ENCODE data around the gene TAF13.
"Not testable (repeated sequence)": the region's sequence is repeated elsewhere in the genome, so short reads cannot be mapped to it uniquely, and the experiment has no call there.

The TAF13 gene

GRCh38 chr1:109024646-109025045, 51.2 kb downstream of the TAF13 start:
- DNase-seq (ENCODE audit: low read depth, low spot score) = no peak
- Histone ChIP-seq H3K9me3 (ENCODE audit: control insufficient read depth, insufficient read depth, low read length) (no peaks in the 10 kb centered on the region), H3K27me3 (ENCODE audit: control insufficient read depth, insufficient read depth, low read length) (no peaks in the 10 kb centered on the region), H3K36me3 (ENCODE audit: control insufficient read depth, insufficient read depth, low read length) (no peaks in the 10 kb centered on the region), H3K4me1 (ENCODE audit: control insufficient read depth, insufficient read depth, low read length) (no peaks in the 10 kb centered on the region), H3K4me3 (ENCODE audit: low read length) (no peak overlapping the region), H3K27ac (ENCODE audit: low read length) (no peak overlapping the region)
- no CpG with 5 or more reads among the region's 2 CpGs for WGBS (ENCODE audit: insufficient coverage, insufficient read length)

DNA sequence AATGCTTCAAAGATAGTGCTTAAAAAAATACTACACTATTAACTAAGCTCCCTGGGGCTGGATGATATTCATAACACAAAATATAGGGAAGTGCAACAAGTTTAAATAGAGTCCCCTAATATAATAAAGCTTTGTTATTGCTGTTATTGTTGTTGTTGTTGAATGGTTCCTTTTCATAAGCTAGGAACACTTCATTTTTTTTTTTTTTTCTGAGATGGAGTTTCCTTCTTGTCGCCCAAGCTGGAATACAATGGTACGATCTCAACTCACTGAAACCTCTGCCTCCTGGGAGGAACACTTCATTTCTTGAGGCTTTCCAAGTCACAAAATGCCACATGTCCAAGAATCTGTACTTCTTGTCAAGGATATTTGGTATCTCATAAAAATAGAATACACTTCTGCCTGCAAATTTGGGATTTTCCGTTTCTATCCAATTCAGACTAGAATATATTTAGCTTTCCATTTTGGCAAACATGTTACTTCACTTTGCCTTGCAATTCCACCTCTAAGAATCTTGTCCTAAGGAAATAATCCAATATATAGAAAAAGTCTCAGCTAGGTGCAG, 55.0 kb downstream of the TAF13 start:
- Histone ChIP-seq H3K36me3 (ENCODE audit: control insufficient read depth, insufficient read depth, low read length) (no peaks in the 10 kb centered on the region), H3K27me3 (ENCODE audit: control insufficient read depth, insufficient read depth, low read length) (no peaks in the 10 kb centered on the region), H3K9me3 (ENCODE audit: control insufficient read depth, insufficient read depth, low read length) (no peaks in the 10 kb centered on the region), H3K27ac (ENCODE audit: low read length) (no peak overlapping the region), H3K4me3 (ENCODE audit: low read length) (no peak overlapping the region), H3K4me1 (ENCODE audit: control insufficient read depth, insufficient read depth, low read length) (no peaks in the 10 kb centered on the region)
- WGBS (ENCODE audit: insufficient coverage, insufficient read length) = no CpG with 5 or more reads among the region's 3 CpGs
- DNase-seq (ENCODE audit: low read depth, low spot score) = no peak

GRCh38 chr1:109017719-109018118, 58.1 kb downstream of the TAF13 start:
- not testable (repeated sequence) for H3K4me3 ChIP-seq (ENCODE audit: low read length); H3K4me1 ChIP-seq (ENCODE audit: control insufficient read depth, insufficient read depth, low read length); H3K9me3 ChIP-seq (ENCODE audit: control insufficient read depth, insufficient read depth, low read length); DNase-seq (ENCODE audit: low read depth, low spot score); H3K36me3 ChIP-seq (ENCODE audit: control insufficient read depth, insufficient read depth, low read length); H3K27ac ChIP-seq (ENCODE audit: low read length); H3K27me3 ChIP-seq (ENCODE audit: control insufficient read depth, insufficient read depth, low read length)
- no CpG with 5 or more reads among the region's 6 CpGs for WGBS (ENCODE audit: insufficient coverage, insufficient read length)

GRCh38 chr1:109017134-109017533, 58.7 kb downstream of the TAF13 start:
- WGBS (ENCODE audit: insufficient coverage, insufficient read length) = no CpG with 5 or more reads among the region's 1 CpG
- no peaks in the 10 kb centered on the region for H3K4me1 ChIP-seq (ENCODE audit: control insufficient read depth, insufficient read depth, low read length)
- no peaks in the 10 kb centered on the region for H3K27me3 ChIP-seq (ENCODE audit: control insufficient read depth, insufficient read depth, low read length)
- no peak overlapping the region for H3K27ac ChIP-seq (ENCODE audit: low read length)
- DNase-seq (ENCODE audit: low read depth, low spot score) = no peak
- no peaks in the 10 kb centered on the region for H3K36me3 ChIP-seq (ENCODE audit: control insufficient read depth, insufficient read depth, low read length)
- H3K4me3 ChIP-seq (ENCODE audit: low read length) = no peak overlapping the region
- no peaks in the 10 kb centered on the region for H3K9me3 ChIP-seq (ENCODE audit: control insufficient read depth, insufficient read depth, low read length)
